Endothelial cell of umbilical vein (primary cell): ENCODE results near the gene LZTS2. TPM values are rescaled to one million over a fixed set of nuclear protein-coding genes. Genes with fewer than 3 reads are reported as not detected.

ENCODE experiments used
- BruUV-seq: library from RNA; stranded (reverse); fragments of 400-500 nt; replicated peaks from 2 replicates; lab custom pipeline; 2021; lab: Mats Ljungman, UMichigan
- CTCF ChIA-PET: fragments of 300-600, 350-600 bp; sonication (Branson Sonifier 250); formaldehyde crosslinking; loops from one replicate; lab custom pipeline; 2021; ENCODE audit warnings: antibody characterized with exemption, inconsistent platforms; lab: Charles Lee
- POLR2A ChIA-PET: fragments of 300-600, 350-600 bp; sonication (Branson Sonifier 250); formaldehyde crosslinking; loops from one replicate; lab custom pipeline; 2021; ENCODE audit warnings: antibody characterized with exemption, inconsistent platforms; lab: Charles Lee
- DNase-seq: peaks from one replicate; pipeline ENCODE4 v3.0.0-alpha.2; 2011; ENCODE audit warnings: low read depth, low spot score
- FAIRE-seq: peaks from 2 replicates; lab custom pipeline; 2011; peaks lifted over from hg19 to GRCh38; lab: Jason Lieb, UNC
- H2AFZ ChIP-seq: 2 replicates; pipeline ENCODE4 v1.6.0; 2012; ENCODE audit warnings: low read depth, low read length, control low read depth, inconsistent platforms
- H3K27ac ChIP-seq: 2 replicates; pipeline ENCODE4 v1.5.1; 2011; ENCODE audit warnings: low read depth, mild to moderate bottlenecking, control low read depth, low read length, moderate library complexity; ENCODE audit not compliant: insufficient read depth
- H3K27me3 ChIP-seq, 2 experiments: 2 replicates each; pipeline versions ENCODE4 v1.6.0 to v1.6.1; 2011; ENCODE audit warnings: low read length in 2 of 2, mixed read lengths in 1 of 2; ENCODE audit not compliant: control insufficient read depth in 2 of 2, insufficient read depth in 2 of 2
- H3K36me3 ChIP-seq, 2 experiments: 2 replicates in 1 of 2; 3 replicates in 1 of 2; pipeline ENCODE4 v1.5.1; 2011; ENCODE audit warnings: low read length in 2 of 2, mild to moderate bottlenecking in 1 of 2, moderate library complexity in 1 of 2; ENCODE audit not compliant: control insufficient read depth in 2 of 2, insufficient read depth in 2 of 2; ENCODE audit errors: extremely low read depth in 1 of 2
- H3K4me1 ChIP-seq: 3 replicates; pipeline ENCODE4 v1.5.1; 2011; ENCODE audit warnings: mild to moderate bottlenecking, low read length; ENCODE audit not compliant: control insufficient read depth, insufficient read depth; ENCODE audit errors: extremely low read depth
- H3K4me2 ChIP-seq: 2 replicates; pipeline ENCODE4 v1.6.1; 2011; ENCODE audit warnings: low read length, control low read depth, mixed read lengths; ENCODE audit not compliant: insufficient read depth
- H3K4me3 ChIP-seq, 3 experiments: fragments of 200-600 bp in 1 of 3; sonication (generic), shearing (Covaris generic) in 1 of 3; replicated peaks in 1 of 3; 2 replicates each; pipeline ENCODE4 v1.5.1; 2011 to 2016; ENCODE audit warnings: control low read depth in 3 of 3, low read length in 3 of 3, mild to moderate bottlenecking in 2 of 3, inconsistent platforms in 1 of 3, low read depth in 1 of 3, moderate library complexity in 1 of 3; ENCODE audit not compliant: insufficient read depth in 1 of 3
- H3K79me2 ChIP-seq: 2 replicates; pipeline ENCODE4 v1.6.0; 2012; ENCODE audit warnings: low read length, inconsistent platforms; ENCODE audit not compliant: control insufficient read depth, insufficient read depth
- H3K9ac ChIP-seq: replicated peaks from 2 replicates; pipeline ENCODE3; 2011; ENCODE audit warnings: low read length, control low read depth; ENCODE audit not compliant: insufficient read depth; ENCODE audit errors: extremely low read depth
- H3K9me1 ChIP-seq: replicated peaks from 3 replicates; pipeline ENCODE4 v1.6.0; 2011; ENCODE audit warnings: mild to moderate bottlenecking, low read length; ENCODE audit not compliant: control insufficient read depth, insufficient read depth; ENCODE audit errors: extremely low read depth
- H3K9me3 ChIP-seq: replicated peaks from 2 replicates; pipeline ENCODE4 v1.5.1; 2012; ENCODE audit warnings: low read length, inconsistent platforms; ENCODE audit not compliant: control insufficient read depth, insufficient read depth
- H4K20me1 ChIP-seq: replicated peaks from 2 replicates; pipeline ENCODE3; 2011; ENCODE audit warnings: mild to moderate bottlenecking, low read length; ENCODE audit not compliant: control insufficient read depth, insufficient read depth; ENCODE audit errors: extremely low read depth
- CTCF ChIP-seq, 2 donors: IDR thresholded peaks; 1 replicate in 1 of 2; 2 replicates in 1 of 2; pipeline ENCODE4 v1.5.1; 2011; ENCODE audit warnings: low read length in 2 of 2, mild to moderate bottlenecking in 2 of 2, moderate library complexity in 2 of 2, control low read depth in 1 of 2, inconsistent platforms in 1 of 2, low read depth in 1 of 2; ENCODE audit not compliant: insufficient read depth in 1 of 2; ENCODE audit errors: extremely low read depth in 1 of 2
- EZH2 ChIP-seq: IDR thresholded peaks from 2 replicates; pipeline ENCODE4 v1.6.1; 2012; ENCODE audit warnings: borderline replicate concordance, low read depth, mild to moderate bottlenecking, moderate library complexity, low read length, inconsistent platforms; ENCODE audit not compliant: severe bottlenecking
- FOS ChIP-seq: IDR thresholded peaks from 2 replicates; pipeline ENCODE4 v1.6.1; 2011; ENCODE audit warnings: mild to moderate bottlenecking, low read length, moderate library complexity, borderline replicate concordance; ENCODE audit not compliant: insufficient read depth
- GATA2 ChIP-seq: IDR thresholded peaks from 2 replicates; pipeline ENCODE4 v1.7.0; 2011; ENCODE audit warnings: low read depth, mild to moderate bottlenecking, moderate library complexity, mixed read lengths, low read length; ENCODE audit not compliant: insufficient read length, insufficient read depth
- JUN ChIP-seq: IDR thresholded peaks from 2 replicates; pipeline ENCODE4 v1.6.1; 2011; ENCODE audit warnings: borderline replicate concordance, low read depth; ENCODE audit not compliant: insufficient read length, insufficient read depth
- MAX ChIP-seq: IDR thresholded peaks from 2 replicates; pipeline ENCODE4 v1.6.1; 2011; ENCODE audit not compliant: insufficient read depth, insufficient read length
- MYC ChIP-seq: IDR thresholded peaks from one replicate; pipeline ENCODE4 v1.6.1; 2011; ENCODE audit warnings: mild to moderate bottlenecking, low read depth, low read length
- POLR2A ChIP-seq: IDR thresholded peaks from 2 replicates; pipeline ENCODE4 v1.6.1; 2012; ENCODE audit warnings: low read depth, mild to moderate bottlenecking, control low read depth, low read length
- POLR2AphosphoS5 ChIP-seq: IDR thresholded peaks from 2 replicates; pipeline ENCODE4 v1.6.1; 2012; ENCODE audit warnings: low read depth, mild to moderate bottlenecking, control low read depth, low read length, moderate library complexity; ENCODE audit not compliant: insufficient read depth
- dilution Hi-C: fragments of 300-500 bp; cut with MboI; formaldehyde crosslinking; loops from one replicate; pipeline ENCODE4 v1.15.0; 2019; ENCODE audit warnings: low sequenced_read_pairs; ENCODE audit not compliant: extremely low pct_ligation_motif_present
- intact Hi-C: fragments of 100-400 bp; cut with micrococcal nuclease; formaldehyde crosslinking; loops from one replicate; pipeline ENCODE4 v1.10.0; 2022
- polyA plus RNA-seq, 4 experiments: library from polyadenylated mRNA; depleted of rRNA in 3 of 4; stranded (reverse) in 3 of 4; unstranded in 1 of 4; fragments of >200 nt; gene quantifications; 2 replicates each; pipeline versions ENCODE4 v1.2.1 to v1.2.3, GENCODE V29; 2011 to 2012; ENCODE audit warnings: missing spikeins in 1 of 4
- total RNA-seq: library from RNA; stranded (reverse); gene quantifications from 2 replicates; pipeline ENCODE4 v1.2.3, GENCODE V29; 2021

LZTS2 gene
- total and polyA plus RNA-seq, 2 donors (not counting 3 experiments of a cell fraction or from before 2014, with no cell fraction given), result 70.8 to 79.5 TPM

GRCh38 chr10:101053516-101053915, 53.9 kb downstream of the LZTS2 start:
- Histone ChIP-seq H3K27ac (no peak overlapping the region), H3K4me1 (no peaks in the 10 kb centered on the region), H3K79me2 (no peaks in the 10 kb centered on the region), H3K4me3 (no peak overlapping the region), H3K9me1 (no peaks in the 10 kb centered on the region), H3K36me3 (no peaks in the 10 kb centered on the region), H3K27me3 (peaks cover 15 to 16% of the 10 kb centered on the region in 2 experiments), H2AFZ (no peak overlapping the region), H3K9ac (no peak overlapping the region), H3K9me3 (no peaks in the 10 kb centered on the region), H3K4me2 (no peak overlapping the region), H4K20me1 (no peaks in the 10 kb centered on the region)
- intact Hi-C loops, result no loop called here
- no peak for DNase-seq
- POLR2A ChIA-PET, result no interaction called here
- TF ChIP-seq CTCF (IDR thresholded peaks at IDR 0.05; ENCODE audit: extremely low read depth in 1 of 2, insufficient read depth in 1 of 2, low read depth in 1 of 2, low read length in 2 of 2) (no peak), MAX (no peak), POLR2A (no peak), EZH2 (no peak), JUN (no peak), MYC (no peak), FOS (no peak), POLR2AphosphoS5 (no peak), GATA2 (no peak)
- no TSS peak for BruUV-seq
- dilution Hi-C loops, result no loop called here
- FAIRE-seq, result no peak
- CTCF ChIA-PET, result interaction anchor here (4.4 to 9.9 kb wide), 3 partner anchors 10 to 88 kb away, joined by 104 to 290 read pairs (median 134); partner anchors contain the start of gene KAZALD1
